Measurements from ENCODE around the gene KCNIP4. TPM values are rescaled to one million over a fixed set of nuclear protein-coding genes. Genes with fewer than 3 reads are reported as not detected.

The KCNIP4 gene
- polyA plus RNA-seq, 3 donors = 0.09 to 0.25 TPM; not detected in 1

- Histone ChIP-seq H3K4me3 (replicated peaks in 1 of 3; ENCODE audit: low read depth in 2 of 3, low read length in 3 of 3) (no peak overlapping the region), H3K36me3 (replicated peaks in 1 of 2; ENCODE audit: control insufficient read depth in 1 of 2, insufficient read depth in 2 of 2, low read length in 2 of 2) (no peaks in the 10 kb centered on the region), H3K4me2 (replicated peaks; ENCODE audit: extremely low read depth, low read length, poor library complexity, severe bottlenecking) (no peak overlapping the region), H4K20me1 (ENCODE audit: insufficient read depth, low read length) (no peaks in the 10 kb centered on the region), H3K9me3 (replicated peaks in 1 of 2; ENCODE audit: control insufficient read depth in 1 of 2, insufficient read depth in 1 of 2, low read length in 2 of 2) (no peaks in the 10 kb centered on the region), H3K27ac (ENCODE audit: low read depth in 1 of 2, low read length in 2 of 2) (no peak overlapping the region), H3K4me1 (ENCODE audit: control insufficient read depth in 1 of 2, insufficient read depth in 2 of 2, low read length in 2 of 2) (no peaks in the 10 kb centered on the region), H3K79me2 (ENCODE audit: insufficient read depth, low read length) (no peaks in the 10 kb centered on the region), H2AFZ (ENCODE audit: insufficient read depth, low read depth, low read length, poor library complexity, severe bottlenecking) (no peak overlapping the region), H3K9ac (ENCODE audit: insufficient read depth, low read length, poor library complexity, severe bottlenecking) (no peak overlapping the region), H3K27me3 (ENCODE audit: control insufficient read depth in 2 of 2, insufficient read depth in 2 of 2, low read length in 2 of 2) (no peaks in the 10 kb centered on the region)
- Mint-ChIP-seq H3K4me3 (no peak overlapping the region), H3K9me3 (peaks cover 0 to 3% (median 0%) of the 10 kb centered on the region in 7 donors), H3K27ac (no peak overlapping the region), H3K36me3 (no peaks in the 10 kb centered on the region), H3K27me3 (ENCODE audit: low read depth in 3 of 3) (no peaks in the 10 kb centered on the region), H3K4me1 (no peaks in the 10 kb centered on the region)
- no CpG with 5 or more reads among the region's 1 CpG for WGBS (ENCODE audit: insufficient coverage)
- TF ChIP-seq CTCF (IDR thresholded peaks at IDR 0.05) = no peak
- no peak for DNase-seq
- intact Hi-C loops (cut with micrococcal nuclease) = no loop called here
Observed at GRCh38 chr4:21979196-21979595, 30.6 kb upstream of the KCNIP4 start.

- Mint-ChIP-seq H3K4me1 (no peaks in the 10 kb centered on the region), H3K27me3 (ENCODE audit: low read depth in 3 of 3) (no peaks in the 10 kb centered on the region), H3K27ac (no peak overlapping the region), H3K4me3 (no peak overlapping the region), H3K9me3 (peaks cover 0 to 3% (median 1%) of the 10 kb centered on the region in 7 donors), H3K36me3 (no peaks in the 10 kb centered on the region)
- Histone ChIP-seq H3K4me1 (ENCODE audit: control insufficient read depth in 1 of 2, insufficient read depth in 2 of 2, low read length in 2 of 2) (no peaks in the 10 kb centered on the region), H3K9me3 (replicated peaks in 1 of 2; ENCODE audit: control insufficient read depth in 1 of 2, insufficient read depth in 1 of 2, low read length in 2 of 2) (no peaks in the 10 kb centered on the region), H3K36me3 (replicated peaks in 1 of 2; ENCODE audit: control insufficient read depth in 1 of 2, insufficient read depth in 2 of 2, low read length in 2 of 2) (no peaks in the 10 kb centered on the region), H3K27ac (ENCODE audit: low read depth in 1 of 2, low read length in 2 of 2) (no peak overlapping the region), H2AFZ (ENCODE audit: insufficient read depth, low read depth, low read length, poor library complexity, severe bottlenecking) (no peak overlapping the region), H3K9ac (ENCODE audit: insufficient read depth, low read length, poor library complexity, severe bottlenecking) (no peak overlapping the region), H3K79me2 (ENCODE audit: insufficient read depth, low read length) (no peaks in the 10 kb centered on the region), H3K4me3 (replicated peaks in 1 of 3; ENCODE audit: low read depth in 2 of 3, low read length in 3 of 3) (no peak overlapping the region), H4K20me1 (ENCODE audit: insufficient read depth, low read length) (no peaks in the 10 kb centered on the region), H3K27me3 (ENCODE audit: control insufficient read depth in 2 of 2, insufficient read depth in 2 of 2, low read length in 2 of 2) (no peaks in the 10 kb centered on the region), H3K4me2 (replicated peaks; ENCODE audit: extremely low read depth, low read length, poor library complexity, severe bottlenecking) (no peak overlapping the region)
- no peak for DNase-seq
- TF ChIP-seq CTCF (IDR thresholded peaks at IDR 0.05) = no peak
- intact Hi-C loops (cut with micrococcal nuclease) = no loop called here
- no CpG with 5 or more reads among the region's 1 CpG for WGBS (ENCODE audit: insufficient coverage)
Observed at GRCh38 chr4:21976166-21976565, 27.6 kb upstream of the KCNIP4 start.

Measured in CD14-positive monocyte (primary cell).